A673 (cell line): Measurements from ENCODE around the gene RRP1. TPM values are rescaled to one million over a fixed set of nuclear protein-coding genes. Genes with fewer than 3 reads are reported as not detected.

Experiments
- BruUV-seq: library from RNA; stranded (reverse); fragments of 400-500 nt; replicated peaks from 2 replicates; lab custom pipeline; 2021; lab: Mats Ljungman, UMichigan
- CTCF ChIA-PET: fragments of 300-600 bp; sonication (Branson Sonifier 250); formaldehyde crosslinking; loops from one replicate; lab custom pipeline; 2022; ENCODE audit warnings: antibody characterized with exemption; lab: Charles Lee
- POLR2A ChIA-PET: fragments of 300-600 bp; sonication (Branson Sonifier 250); formaldehyde crosslinking; loops from one replicate; lab custom pipeline; 2022; ENCODE audit warnings: antibody characterized with exemption; ENCODE audit not compliant: low non-redundant PET; lab: Charles Lee
- DNase-seq: peaks from one replicate; pipeline ENCODE4 v3.0.0-alpha.2; 2015; ENCODE audit warnings: low spot score
- H3K27ac ChIP-seq: fragments of 200-600 bp; sonication (generic); 2 replicates; pipeline ENCODE4 v1.5.1; 2016; ENCODE audit warnings: mixed run types, low read depth, mild to moderate bottlenecking, mixed read lengths, antibody characterized with exemption, low read length; ENCODE audit not compliant: poor library complexity, severe bottlenecking
- H3K27me3 ChIP-seq: fragments of 200-600 bp; sonication (generic); replicated peaks from 2 replicates; pipeline ENCODE4 v1.6.1; 2017; ENCODE audit warnings: mixed run types, low read depth, mild to moderate bottlenecking, mixed read lengths, antibody characterized with exemption, low read length; ENCODE audit not compliant: insufficient read depth, poor library complexity
- H3K36me3 ChIP-seq: fragments of 200-600 bp; sonication (generic); 2 replicates; pipeline ENCODE4 v1.6.1; 2016; ENCODE audit warnings: mixed run types, mild to moderate bottlenecking, mixed read lengths, antibody characterized with exemption, low read length; ENCODE audit not compliant: insufficient read depth, poor library complexity, severe bottlenecking
- H3K4me1 ChIP-seq: fragments of 200-600 bp; sonication (generic); 2 replicates; pipeline ENCODE4 v1.6.1; 2017; ENCODE audit warnings: mixed run types, mild to moderate bottlenecking, mixed read lengths, antibody characterized with exemption, low read length; ENCODE audit not compliant: insufficient read depth, poor library complexity, severe bottlenecking
- H3K4me3 ChIP-seq: fragments of 200-600 bp; sonication (generic); 2 replicates; pipeline ENCODE4 v1.5.1; 2016; ENCODE audit warnings: low read depth, mixed run types, mild to moderate bottlenecking, mixed read lengths, low read length; ENCODE audit not compliant: poor library complexity, severe bottlenecking
- H3K9me3 ChIP-seq: fragments of 200-600 bp; sonication (generic); 2 replicates; pipeline ENCODE4 v1.6.1; 2016; ENCODE audit warnings: mixed run types, low read depth, mild to moderate bottlenecking, mixed read lengths, antibody characterized with exemption, low read length; ENCODE audit not compliant: poor library complexity, severe bottlenecking
- CTCF ChIP-seq: fragments of 300-800, 200-600 bp; sonication (generic); conservative IDR thresholded peaks from 2 replicates; pipeline ENCODE4 v1.5.1; 2017; ENCODE audit warnings: low read depth, mild to moderate bottlenecking, antibody characterized with exemption, low read length, moderate library complexity, mixed read lengths
- EZH2 ChIP-seq: fragments of 200-600 bp; sonication (generic); IDR thresholded peaks from 2 replicates; pipeline ENCODE4 v1.6.1; 2017; ENCODE audit warnings: borderline replicate concordance, low read depth, mild to moderate bottlenecking, mixed read lengths, antibody characterized with exemption, low read length; ENCODE audit not compliant: poor library complexity, severe bottlenecking
- intact Hi-C: fragments of 100-400 bp; cut with micrococcal nuclease; formaldehyde crosslinking; loops from one replicate; pipeline ENCODE4 v1.10.0; 2022; ENCODE audit not compliant: unreplicated experiment
- total RNA-seq: library from RNA; stranded (reverse); gene quantifications from 2 replicates; pipeline ENCODE4 v1.2.3, GENCODE V29; 2021

Gene RRP1
- total RNA-seq, 1 experiment from 2014 or later: 86.4 TPM

GRCh38 chr21:43761886-43762285, 27.5 kb upstream of the RRP1 start:
- TF ChIP-seq CTCF (no peak), EZH2 (no peak)
- Histone ChIP-seq H3K4me1 (peaks cover 11% of the 10 kb centered on the region), H3K27ac (no peak overlapping the region), H3K4me3 (no peak overlapping the region), H3K27me3 (no peaks in the 10 kb centered on the region), H3K36me3 (peaks cover 17% of the 10 kb centered on the region), H3K9me3 (no peaks in the 10 kb centered on the region)
- ChIA-PET POLR2A (no interaction called here), CTCF (no interaction called here)
- intact Hi-C loops: no loop called here
- no peak for DNase-seq
- no TSS peak for BruUV-seq

- ChIA-PET CTCF (no interaction called here), POLR2A (no interaction called here)
- H3K36me3 ChIP-seq: peaks cover 11% of the 10 kb centered on the region
- intact Hi-C loops: no loop called here
- no peaks in the 10 kb centered on the region for H3K27me3 ChIP-seq
- no peak for DNase-seq
- no peak overlapping the region for H3K4me3 ChIP-seq
- H3K4me1 ChIP-seq: peaks cover 7% of the 10 kb centered on the region
- TF ChIP-seq CTCF (no peak), EZH2 (no peak)
- no peak overlapping the region for H3K27ac ChIP-seq
- BruUV-seq: no TSS peak
- H3K9me3 ChIP-seq: no peaks in the 10 kb centered on the region
These were observed 26.9 kb upstream of the RRP1 start for GRCh38 chr21:43762303-43763128.

- Histone ChIP-seq H3K4me1 (no peaks in the 10 kb centered on the region), H3K4me3 (no peak overlapping the region), H3K27ac (no peak overlapping the region), H3K36me3 (peaks cover 3% of the 10 kb centered on the region), H3K9me3 (no peaks in the 10 kb centered on the region), H3K27me3 (no peaks in the 10 kb centered on the region)
- no TSS peak for BruUV-seq
- no peak for TF ChIP-seq EZH2
- no peak for TF ChIP-seq CTCF
- intact Hi-C loops: no loop called here
- DNase-seq: no peak
- POLR2A ChIA-PET: no interaction called here
- CTCF ChIA-PET: no interaction called here
These were observed 25.4 kb upstream of the RRP1 start for GRCh38 chr21:43763901-43764523.
